Measurements from ENCODE around the gene TMEM245.

- no peak for TF ChIP-seq CTCF (conservative IDR thresholded peaks at IDR 0.05; ENCODE audit: low read depth, low read length)
- no peak for TF ChIP-seq EZH2 (IDR thresholded peaks at IDR 0.05; ENCODE audit: low read length, unreplicated experiment)
These were observed 32.0 kb downstream of the TMEM245 start for GRCh38 chr9:109087795-109088194.

Measured in PC-3 (cell line).